Fibroblast of lung (primary cell): ENCODE data around the gene FRA10AC1. TPM values are rescaled to one million over a fixed set of nuclear protein-coding genes. Genes with fewer than 3 reads are reported as not detected.

Source experiments
- DNase-seq, 2 donors: peaks; one replicate each; pipeline versions ENCODE4 v3.0.0 to v3.0.0-alpha.2; 2010; ENCODE audit warnings: low read depth in 2 of 2
- H2AFZ ChIP-seq: 2 replicates; pipeline ENCODE4 v1.5.1; 2012; ENCODE audit warnings: low read length, control low read depth, inconsistent platforms
- H3K27ac ChIP-seq: 2 replicates; pipeline ENCODE4 v1.5.1; 2011; ENCODE audit warnings: low read length, control low read depth; ENCODE audit not compliant: insufficient read depth
- H3K27me3 ChIP-seq: 2 replicates; pipeline ENCODE4 v1.5.1; 2011; ENCODE audit warnings: mild to moderate bottlenecking, low read length; ENCODE audit not compliant: control insufficient read depth, insufficient read depth
- H3K36me3 ChIP-seq: 2 replicates; pipeline ENCODE4 v1.5.1; 2011; ENCODE audit warnings: low read length; ENCODE audit not compliant: control insufficient read depth, insufficient read depth
- H3K4me1 ChIP-seq: 2 replicates; pipeline ENCODE4 v1.5.1; 2011; ENCODE audit warnings: low read length; ENCODE audit not compliant: control insufficient read depth, insufficient read depth; ENCODE audit errors: extremely low read depth
- H3K4me2 ChIP-seq: 2 replicates; pipeline ENCODE4 v1.5.1; 2011; ENCODE audit warnings: low read length, control low read depth; ENCODE audit not compliant: insufficient read depth; ENCODE audit errors: extremely low read depth
- H3K4me3 ChIP-seq, 4 experiments: fragments of 200-600 bp in 1 of 4; sonication (generic) in 1 of 4; replicated peaks in 1 of 4; 2 replicates each; pipeline ENCODE4 v1.5.1; 2011 to 2016; ENCODE audit warnings: low read length in 4 of 4, low read depth in 3 of 4, mild to moderate bottlenecking in 3 of 4, control low read depth in 2 of 4, inconsistent platforms in 1 of 4, mixed read lengths in 1 of 4; ENCODE audit not compliant: insufficient read depth in 1 of 4; ENCODE audit errors: control extremely low read depth in 1 of 4
- H3K79me2 ChIP-seq: 2 replicates; pipeline ENCODE4 v1.5.1; 2012; ENCODE audit warnings: mild to moderate bottlenecking, low read length, inconsistent platforms; ENCODE audit not compliant: control insufficient read depth, insufficient read depth
- H3K9ac ChIP-seq: 2 replicates; pipeline ENCODE4 v1.5.1; 2011; ENCODE audit warnings: mild to moderate bottlenecking, low read length, control low read depth; ENCODE audit not compliant: insufficient read depth
- H3K9me3 ChIP-seq: 2 replicates; pipeline ENCODE4 v1.5.1; 2012; ENCODE audit warnings: low read depth, low read length; ENCODE audit not compliant: control insufficient read depth, insufficient read depth
- H4K20me1 ChIP-seq: 2 replicates; pipeline ENCODE4 v1.5.1; 2011; ENCODE audit warnings: low read length; ENCODE audit not compliant: control insufficient read depth, insufficient read depth; ENCODE audit errors: extremely low read depth
- EZH2 ChIP-seq: IDR thresholded peaks from 2 replicates; pipeline ENCODE4 v1.5.1; 2012; ENCODE audit warnings: low read length, control low read depth, mild to moderate bottlenecking; ENCODE audit errors: missing control alignments
- polyA plus RNA-seq, 2 donors: library from polyadenylated mRNA; depleted of rRNA in 1 of 2; stranded (reverse) in 1 of 2; unstranded in 1 of 2; fragments of >200 nt; gene quantifications; 2 replicates each; pipeline ENCODE4 v1.2.1, GENCODE V29; 2011 to 2012; ENCODE audit warnings: missing spikeins in 1 of 2
- total RNA-seq: library from RNA; depleted of rRNA; stranded (reverse); fragments of >200 nt; gene quantifications from 2 replicates; pipeline ENCODE4 v1.2.1, GENCODE V29; 2014
- TF ChIP-seq, protein P1 (sequence below), 2 donors: IDR thresholded peaks in 1 of 2; conservative IDR thresholded peaks in 1 of 2; 1 replicate in 1 of 2; 2 replicates in 1 of 2; pipeline ENCODE4 v1.5.1; 2011 to 2012; ENCODE audit warnings: low read length in 2 of 2, control low read depth in 1 of 2, inconsistent platforms in 1 of 2, low read depth in 1 of 2, mild to moderate bottlenecking in 1 of 2

FRA10AC1 gene
- total and polyA plus RNA-seq, 2 donors (not counting 1 experiment from before 2014, with no cell fraction given): 7.1 to 9.4 TPM

- Histone ChIP-seq H3K9ac (no peak overlapping the region), H3K9me3 (no peaks in the 10 kb centered on the region), H3K4me1 (no peaks in the 10 kb centered on the region), H3K4me3 (no peak overlapping the region), H3K4me2 (no peak overlapping the region), H3K27ac (no peak overlapping the region), H3K27me3 (peaks cover 6% of the 10 kb centered on the region), H2AFZ (no peak overlapping the region), H4K20me1 (no peaks in the 10 kb centered on the region), H3K79me2 (no peaks in the 10 kb centered on the region), H3K36me3 (no peaks in the 10 kb centered on the region)
- TF ChIP-seq, protein P1, sequence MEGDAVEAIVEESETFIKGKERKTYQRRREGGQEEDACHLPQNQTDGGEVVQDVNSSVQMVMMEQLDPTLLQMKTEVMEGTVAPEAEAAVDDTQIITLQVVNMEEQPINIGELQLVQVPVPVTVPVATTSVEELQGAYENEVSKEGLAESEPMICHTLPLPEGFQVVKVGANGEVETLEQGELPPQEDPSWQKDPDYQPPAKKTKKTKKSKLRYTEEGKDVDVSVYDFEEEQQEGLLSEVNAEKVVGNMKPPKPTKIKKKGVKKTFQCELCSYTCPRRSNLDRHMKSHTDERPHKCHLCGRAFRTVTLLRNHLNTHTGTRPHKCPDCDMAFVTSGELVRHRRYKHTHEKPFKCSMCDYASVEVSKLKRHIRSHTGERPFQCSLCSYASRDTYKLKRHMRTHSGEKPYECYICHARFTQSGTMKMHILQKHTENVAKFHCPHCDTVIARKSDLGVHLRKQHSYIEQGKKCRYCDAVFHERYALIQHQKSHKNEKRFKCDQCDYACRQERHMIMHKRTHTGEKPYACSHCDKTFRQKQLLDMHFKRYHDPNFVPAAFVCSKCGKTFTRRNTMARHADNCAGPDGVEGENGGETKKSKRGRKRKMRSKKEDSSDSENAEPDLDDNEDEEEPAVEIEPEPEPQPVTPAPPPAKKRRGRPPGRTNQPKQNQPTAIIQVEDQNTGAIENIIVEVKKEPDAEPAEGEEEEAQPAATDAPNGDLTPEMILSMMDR (conservative IDR thresholded peaks at IDR 0.05 in 1 of 2, IDR thresholded peaks at IDR 0.05 in 1 of 2; ENCODE audit: low read depth in 1 of 2, low read length in 2 of 2): no peak
- no peak for TF ChIP-seq EZH2
- DNase-seq: no peak
These were observed 16.7 kb upstream of the FRA10AC1 start for GRCh38 chr10:93718937-93719725.

GRCh38 chr10:93716766-93717165 is 14.4 kb upstream of the FRA10AC1 start:
- TF ChIP-seq EZH2: no peak
- TF ChIP-seq, protein P1 (conservative IDR thresholded peaks at IDR 0.05 in 1 of 2, IDR thresholded peaks at IDR 0.05 in 1 of 2; ENCODE audit: low read depth in 1 of 2, low read length in 2 of 2): no peak
- H3K4me2 ChIP-seq: no peak overlapping the region
- H3K9me3 ChIP-seq: no peaks in the 10 kb centered on the region
- H2AFZ ChIP-seq: no peak overlapping the region
- no peak for DNase-seq
- H3K27me3 ChIP-seq: peaks cover 6% of the 10 kb centered on the region
- H4K20me1 ChIP-seq: no peaks in the 10 kb centered on the region
- no peaks in the 10 kb centered on the region for H3K79me2 ChIP-seq
- H3K4me1 ChIP-seq: no peaks in the 10 kb centered on the region
- no peak overlapping the region for H3K9ac ChIP-seq
- no peak overlapping the region for H3K4me3 ChIP-seq
- no peak overlapping the region for H3K27ac ChIP-seq
- H3K36me3 ChIP-seq: no peaks in the 10 kb centered on the region

DNA sequence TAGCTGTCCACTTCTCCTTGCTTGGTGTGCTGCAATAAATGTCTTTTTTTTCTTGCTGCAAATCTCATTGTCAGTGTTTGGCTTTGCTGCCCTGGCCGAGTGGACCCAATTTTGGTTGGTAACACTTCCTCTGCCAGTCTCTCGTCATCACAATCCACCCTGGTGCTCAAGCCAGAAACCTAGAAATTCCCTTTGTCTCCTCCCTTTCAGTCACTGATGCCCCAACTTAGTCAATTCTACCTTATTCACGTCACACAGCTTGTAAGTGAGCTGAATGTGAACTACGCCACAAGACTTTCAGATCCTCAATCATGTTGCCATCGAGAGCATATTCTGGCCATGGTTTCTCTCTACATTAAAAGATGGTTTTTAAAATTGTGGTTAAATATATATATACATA is 13.0 kb upstream of the FRA10AC1 start:
- Histone ChIP-seq H3K4me2 (no peak overlapping the region), H3K36me3 (no peaks in the 10 kb centered on the region), H3K4me1 (no peaks in the 10 kb centered on the region), H2AFZ (no peak overlapping the region), H3K79me2 (no peaks in the 10 kb centered on the region), H3K27me3 (peaks cover 6% of the 10 kb centered on the region), H3K4me3 (no peak overlapping the region), H3K9me3 (no peaks in the 10 kb centered on the region), H3K27ac (no peak overlapping the region), H4K20me1 (no peaks in the 10 kb centered on the region), H3K9ac (no peak overlapping the region)
- TF ChIP-seq, protein P1 (conservative IDR thresholded peaks at IDR 0.05 in 1 of 2, IDR thresholded peaks at IDR 0.05 in 1 of 2; ENCODE audit: low read depth in 1 of 2, low read length in 2 of 2): no peak
- TF ChIP-seq EZH2: no peak
- DNase-seq: no peak
